Measurements from ENCODE around the gene DDX10.
A peak's percentile ranks its signal among the peaks of the same experiment; 100 is the strongest.

Gene DDX10

DNA sequence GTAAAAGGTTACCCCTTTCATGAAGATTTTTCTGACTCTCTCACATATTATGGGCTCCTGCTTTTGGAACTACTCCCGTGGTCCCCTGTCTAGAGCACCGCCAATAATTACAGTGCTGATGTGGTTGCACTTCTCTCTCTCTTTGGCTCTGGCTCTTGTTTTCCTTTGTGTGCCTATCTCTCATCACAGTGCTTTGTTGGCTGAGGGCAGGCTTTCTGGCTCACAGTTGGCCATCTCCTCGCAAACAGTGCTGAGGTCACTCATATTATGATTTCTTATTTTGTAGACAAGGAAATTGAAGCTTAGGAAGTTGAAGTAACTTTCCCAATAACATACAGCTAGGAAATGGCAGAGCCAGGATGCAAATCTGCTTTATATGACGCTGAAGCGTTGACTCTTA is 192.5 kb downstream of the DDX10 start:
- no peak for TF ChIP-seq EZH2 (IDR thresholded peaks at IDR 0.05; ENCODE audit: borderline replicate concordance, low read depth, low read length, severe bottlenecking)
- TF ChIP-seq, protein P1, sequence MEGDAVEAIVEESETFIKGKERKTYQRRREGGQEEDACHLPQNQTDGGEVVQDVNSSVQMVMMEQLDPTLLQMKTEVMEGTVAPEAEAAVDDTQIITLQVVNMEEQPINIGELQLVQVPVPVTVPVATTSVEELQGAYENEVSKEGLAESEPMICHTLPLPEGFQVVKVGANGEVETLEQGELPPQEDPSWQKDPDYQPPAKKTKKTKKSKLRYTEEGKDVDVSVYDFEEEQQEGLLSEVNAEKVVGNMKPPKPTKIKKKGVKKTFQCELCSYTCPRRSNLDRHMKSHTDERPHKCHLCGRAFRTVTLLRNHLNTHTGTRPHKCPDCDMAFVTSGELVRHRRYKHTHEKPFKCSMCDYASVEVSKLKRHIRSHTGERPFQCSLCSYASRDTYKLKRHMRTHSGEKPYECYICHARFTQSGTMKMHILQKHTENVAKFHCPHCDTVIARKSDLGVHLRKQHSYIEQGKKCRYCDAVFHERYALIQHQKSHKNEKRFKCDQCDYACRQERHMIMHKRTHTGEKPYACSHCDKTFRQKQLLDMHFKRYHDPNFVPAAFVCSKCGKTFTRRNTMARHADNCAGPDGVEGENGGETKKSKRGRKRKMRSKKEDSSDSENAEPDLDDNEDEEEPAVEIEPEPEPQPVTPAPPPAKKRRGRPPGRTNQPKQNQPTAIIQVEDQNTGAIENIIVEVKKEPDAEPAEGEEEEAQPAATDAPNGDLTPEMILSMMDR (IDR thresholded peaks at IDR 0.05; ENCODE audit: borderline replicate concordance, extremely low read depth, low read length, poor library complexity, severe bottlenecking), result no peak
- no peak overlapping the region for H2AFZ ChIP-seq (ENCODE audit: low read depth, low read length)
- ATAC-seq (ENCODE audit: insufficient read depth, low read depth) (no peak), DNase-seq (no peak)
- H3K4me1 ChIP-seq (ENCODE audit: insufficient read depth, low read length), result no peaks in the 10 kb centered on the region
- peaks cover 13% of the 10 kb centered on the region for H3K36me3 ChIP-seq (ENCODE audit: insufficient read depth, low read length)
- H4K20me1 ChIP-seq (ENCODE audit: insufficient read depth, low read length), result no peaks in the 10 kb centered on the region
- H3K9me3 ChIP-seq (ENCODE audit: insufficient read depth, low read length, severe bottlenecking), result no peaks in the 10 kb centered on the region
- H3K4me2 ChIP-seq (ENCODE audit: insufficient read depth, low read length), result no peak overlapping the region
- H3K27me3 ChIP-seq (ENCODE audit: insufficient read depth, low read length, poor library complexity), result no peaks in the 10 kb centered on the region
- H3K27ac ChIP-seq (ENCODE audit: low read length), result no peak overlapping the region
- no peaks in the 10 kb centered on the region for H3K79me2 ChIP-seq (ENCODE audit: insufficient read depth, low read length)
- no peak overlapping the region for H3K4me3 ChIP-seq (ENCODE audit: low read depth in 1 of 2, low read length in 2 of 2)
- H3K9ac ChIP-seq (ENCODE audit: low read depth, low read length), result no peak overlapping the region

DNA sequence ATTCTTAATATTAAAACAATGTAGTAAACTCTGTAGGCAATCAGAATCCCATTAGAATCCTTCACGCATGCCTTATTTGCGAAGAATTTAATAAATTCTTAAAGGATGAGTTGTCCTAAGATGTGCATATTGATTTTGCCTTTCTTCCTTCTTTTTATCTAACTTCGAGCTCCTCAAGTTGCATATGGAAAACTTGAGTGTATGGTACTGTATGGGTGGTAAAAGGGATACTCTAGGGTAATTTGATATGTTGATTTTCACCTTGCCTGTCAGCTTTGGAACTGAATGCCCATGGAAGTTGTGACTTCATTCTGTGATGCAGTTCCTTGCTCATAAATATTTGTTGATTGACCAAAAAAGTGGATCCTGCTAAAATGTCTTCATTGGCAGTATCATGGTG is 193.8 kb downstream of the DDX10 start:
- Histone ChIP-seq H4K20me1 (ENCODE audit: insufficient read depth, low read length) (no peaks in the 10 kb centered on the region), H3K27ac (ENCODE audit: low read length) (no peak overlapping the region), H3K4me1 (ENCODE audit: insufficient read depth, low read length) (no peaks in the 10 kb centered on the region), H3K9me3 (ENCODE audit: insufficient read depth, low read length, severe bottlenecking) (no peaks in the 10 kb centered on the region), H3K27me3 (ENCODE audit: insufficient read depth, low read length, poor library complexity) (no peaks in the 10 kb centered on the region), H3K9ac (ENCODE audit: low read depth, low read length) (no peak overlapping the region), H3K4me3 (ENCODE audit: low read depth in 1 of 2, low read length in 2 of 2) (no peak overlapping the region), H2AFZ (ENCODE audit: low read depth, low read length) (no peak overlapping the region), H3K4me2 (ENCODE audit: insufficient read depth, low read length) (no peak overlapping the region), H3K36me3 (ENCODE audit: insufficient read depth, low read length) (peaks cover 13% of the 10 kb centered on the region), H3K79me2 (ENCODE audit: insufficient read depth, low read length) (no peaks in the 10 kb centered on the region)
- no peak for DNase-seq
- ATAC-seq (ENCODE audit: insufficient read depth, low read depth), result no peak
- no peak for TF ChIP-seq EZH2 (IDR thresholded peaks at IDR 0.05; ENCODE audit: borderline replicate concordance, low read depth, low read length, severe bottlenecking)
- TF ChIP-seq, protein P1 (IDR thresholded peaks at IDR 0.05; ENCODE audit: borderline replicate concordance, extremely low read depth, low read length, poor library complexity, severe bottlenecking), result no peak

- ATAC-seq (ENCODE audit: insufficient read depth, low read depth) (no peak), DNase-seq (no peak)
- Histone ChIP-seq H3K9me3 (ENCODE audit: insufficient read depth, low read length, severe bottlenecking) (no peaks in the 10 kb centered on the region), H3K4me3 (ENCODE audit: low read depth in 1 of 2, low read length in 2 of 2) (no peak overlapping the region), H3K27me3 (ENCODE audit: insufficient read depth, low read length, poor library complexity) (no peaks in the 10 kb centered on the region), H3K27ac (ENCODE audit: low read length) (no peak overlapping the region), H3K36me3 (ENCODE audit: insufficient read depth, low read length) (peaks cover 9% of the 10 kb centered on the region; the same call in 1 of the 2 replicates), H3K4me1 (ENCODE audit: insufficient read depth, low read length) (no peaks in the 10 kb centered on the region), H3K9ac (ENCODE audit: low read depth, low read length) (no peak overlapping the region), H4K20me1 (ENCODE audit: insufficient read depth, low read length) (no peaks in the 10 kb centered on the region), H3K79me2 (ENCODE audit: insufficient read depth, low read length) (no peaks in the 10 kb centered on the region), H3K4me2 (ENCODE audit: insufficient read depth, low read length) (no peak overlapping the region), H2AFZ (ENCODE audit: low read depth, low read length) (no peak overlapping the region)
- TF ChIP-seq, protein P1 (IDR thresholded peaks at IDR 0.05; ENCODE audit: borderline replicate concordance, extremely low read depth, low read length, poor library complexity, severe bottlenecking), result no peak
- TF ChIP-seq EZH2 (IDR thresholded peaks at IDR 0.05; ENCODE audit: borderline replicate concordance, low read depth, low read length, severe bottlenecking), result no peak
Observed at GRCh38 chr11:108859510-108859909, 194.6 kb downstream of the DDX10 start.

DNA sequence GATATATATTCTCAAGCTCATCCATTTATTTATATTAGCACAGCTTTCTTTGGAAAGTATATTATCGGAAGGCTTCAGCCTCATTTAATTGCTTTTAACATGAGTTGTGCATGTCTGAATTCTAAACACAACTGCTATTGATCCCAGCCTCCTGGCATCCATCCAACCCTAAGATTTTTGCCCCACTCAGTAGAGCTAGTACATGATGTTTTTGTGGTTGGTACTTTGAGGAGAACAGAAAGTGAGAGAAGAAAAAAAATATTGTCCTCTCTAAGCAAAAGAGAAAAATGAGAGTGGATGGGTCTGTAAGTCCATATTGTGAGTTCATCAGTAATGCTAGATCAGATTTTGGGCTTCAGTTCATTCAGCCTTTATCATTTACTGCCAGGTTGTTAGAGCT is 198.7 kb downstream of the DDX10 start:
- TF ChIP-seq, protein P1 (IDR thresholded peaks at IDR 0.05; ENCODE audit: borderline replicate concordance, extremely low read depth, low read length, poor library complexity, severe bottlenecking), result no peak
- TF ChIP-seq EZH2 (IDR thresholded peaks at IDR 0.05; ENCODE audit: borderline replicate concordance, low read depth, low read length, severe bottlenecking), result no peak
- no peak overlapping the region for H3K4me2 ChIP-seq (ENCODE audit: insufficient read depth, low read length)
- peaks cover 3% of the 10 kb centered on the region; the same call in 1 of the 2 replicates for H3K36me3 ChIP-seq (ENCODE audit: insufficient read depth, low read length)
- no peaks in the 10 kb centered on the region for H3K27me3 ChIP-seq (ENCODE audit: insufficient read depth, low read length, poor library complexity)
- H3K79me2 ChIP-seq (ENCODE audit: insufficient read depth, low read length), result no peaks in the 10 kb centered on the region
- peak; percentile 5 for DNase-seq
- no peak overlapping the region for H2AFZ ChIP-seq (ENCODE audit: low read depth, low read length)
- no peak overlapping the region for H3K27ac ChIP-seq (ENCODE audit: low read length)
- H4K20me1 ChIP-seq (ENCODE audit: insufficient read depth, low read length), result no peaks in the 10 kb centered on the region
- H3K4me3 ChIP-seq (ENCODE audit: low read depth in 1 of 2, low read length in 2 of 2), result no peak overlapping the region
- no peaks in the 10 kb centered on the region for H3K4me1 ChIP-seq (ENCODE audit: insufficient read depth, low read length)
- no peak for ATAC-seq (ENCODE audit: insufficient read depth, low read depth)
- H3K9me3 ChIP-seq (ENCODE audit: insufficient read depth, low read length, severe bottlenecking), result no peaks in the 10 kb centered on the region
- no peak overlapping the region for H3K9ac ChIP-seq (ENCODE audit: low read depth, low read length)
